H54 (cell line): ENCODE data around the gene LIMA1.
"Not testable (repeated sequence)": the region's sequence is repeated elsewhere in the genome, so short reads cannot be mapped to it uniquely, and the experiment has no call there.

Source experiments
- DNase-seq: peaks from one replicate; pipeline ENCODE4 v3.0.0; 2011; ENCODE audit warnings: low spot score, mixed read lengths; ENCODE audit not compliant: insufficient read length
- FAIRE-seq: peaks from 3 replicates; lab custom pipeline; 2011; peaks lifted over from hg19 to GRCh38; lab: Jason Lieb, UNC
- POLR2A ChIP-seq: IDR thresholded peaks from 2 replicates; pipeline ENCODE4 v1.6.1; 2011; ENCODE audit warnings: low read depth, mild to moderate bottlenecking, low read length

The LIMA1 gene

GRCh38 chr12:50283229-50283923, at the start of gene LIMA1:
LIMA1 (minus strand) TSS chr12:50283520; CDS start chr12:50248751, 34,769 bp downstream.
- peak; percentile 76 for FAIRE-seq
- TF ChIP-seq POLR2A = peak; percentile 94
- DNase-seq = peak; percentile 86

GRCh38 chr12:50331745-50332144, 48.4 kb upstream of the LIMA1 start:
- peak; percentile 6 for FAIRE-seq
- no peak for TF ChIP-seq POLR2A
- no peak for DNase-seq

GRCh38 chr12:50328664-50329063, 45.3 kb upstream of the LIMA1 start:
- DNase-seq, FAIRE-seq: not testable (repeated sequence)

- TF ChIP-seq POLR2A = no peak
- FAIRE-seq (no peak), DNase-seq (no peak)
These were observed 43.4 kb upstream of the LIMA1 start for GRCh38 chr12:50326590-50327284.

- no peak for TF ChIP-seq POLR2A
- FAIRE-seq = no peak
- no peak for DNase-seq
These were observed 42.6 kb upstream of the LIMA1 start for GRCh38 chr12:50325890-50326391.

GRCh38 chr12:50324770-50325169, 41.5 kb upstream of the LIMA1 start:
- FAIRE-seq, DNase-seq: not testable (repeated sequence)

- not testable (repeated sequence) for FAIRE-seq, DNase-seq
These were observed 40.8 kb upstream of the LIMA1 start for GRCh38 chr12:50324077-50324476.

GRCh38 chr12:50322206-50322605, 38.9 kb upstream of the LIMA1 start:
- TF ChIP-seq POLR2A = no peak
- no peak for FAIRE-seq
- DNase-seq = no peak

- FAIRE-seq (no peak), DNase-seq (no peak)
- no peak for TF ChIP-seq POLR2A
These were observed 33.9 kb upstream of the LIMA1 start for GRCh38 chr12:50317203-50317602.

GRCh38 chr12:50315803-50316202, 32.5 kb upstream of the LIMA1 start:
- FAIRE-seq (no peak), DNase-seq (no peak)
- no peak for TF ChIP-seq POLR2A

GRCh38 chr12:50314636-50315312, 31.5 kb upstream of the LIMA1 start:
- FAIRE-seq (peak; percentile 53), DNase-seq (no peak)
- no peak for TF ChIP-seq POLR2A

- FAIRE-seq, DNase-seq: not testable (repeated sequence)
These were observed 30.7 kb upstream of the LIMA1 start for GRCh38 chr12:50313971-50314370.

- DNase-seq = no peak
- TF ChIP-seq POLR2A = no peak
- no peak for FAIRE-seq
These were observed 30.1 kb upstream of the LIMA1 start for GRCh38 chr12:50313256-50313931.

GRCh38 chr12:50311858-50312609, 28.7 kb upstream of the LIMA1 start:
- not testable (repeated sequence) for DNase-seq

More at GRCh38 chr12:50311858-50312609, 28.7 kb upstream of the LIMA1 start:
- FAIRE-seq = not testable (repeated sequence)
